ENCODE measurements around the gene AGAP1. TPM values are rescaled to one million over a fixed set of nuclear protein-coding genes. Genes with fewer than 3 reads are reported as not detected.

The AGAP1 gene
- total RNA-seq, 1 donor, result 18.5 TPM

DNA sequence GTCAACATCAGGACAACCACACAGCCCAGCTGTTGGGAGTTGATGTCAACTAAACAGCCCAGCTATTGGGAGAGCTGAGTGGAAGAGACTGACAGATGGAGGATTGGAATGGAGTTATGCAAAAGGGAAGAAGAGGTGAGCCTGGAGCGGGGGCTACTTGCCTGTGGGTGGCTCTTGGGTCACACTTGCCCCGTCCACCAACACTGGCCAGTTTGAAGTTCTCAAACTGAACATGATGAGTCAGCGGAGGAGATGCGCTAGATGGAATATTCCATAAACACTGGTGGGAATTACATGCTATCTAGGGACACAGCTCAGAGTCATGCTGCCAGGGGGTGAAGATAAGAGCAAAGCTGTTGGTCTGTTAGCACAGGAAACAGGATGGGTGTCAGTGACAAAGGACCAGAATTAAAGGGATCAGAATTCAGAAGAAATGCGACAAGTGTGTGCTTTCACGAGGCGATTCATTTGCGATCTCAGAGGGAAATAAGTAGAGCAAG is 33.2 kb upstream of the AGAP1 start:
- H3K4me3 ChIP-seq (ENCODE audit: insufficient read depth, low read length), result no peak overlapping the region
- no peaks in the 10 kb centered on the region for H4K20me1 ChIP-seq (ENCODE audit: insufficient read depth, low read length)
- no peak overlapping the region for H2AFZ ChIP-seq (ENCODE audit: low read length)
- H3K4me1 ChIP-seq (ENCODE audit: insufficient read depth, low read length), result no peaks in the 10 kb centered on the region
- H3K4me2 ChIP-seq (ENCODE audit: insufficient read depth, low read length), result no peak overlapping the region
- no peak for DNase-seq (ENCODE audit: insufficient read length, low spot score, missing footprints)
- no peaks in the 10 kb centered on the region for H3K9me3 ChIP-seq (ENCODE audit: low read depth, low read length)
- no peaks in the 10 kb centered on the region for H3K79me2 ChIP-seq (ENCODE audit: insufficient read depth, low read length)
- TF ChIP-seq, protein P1, sequence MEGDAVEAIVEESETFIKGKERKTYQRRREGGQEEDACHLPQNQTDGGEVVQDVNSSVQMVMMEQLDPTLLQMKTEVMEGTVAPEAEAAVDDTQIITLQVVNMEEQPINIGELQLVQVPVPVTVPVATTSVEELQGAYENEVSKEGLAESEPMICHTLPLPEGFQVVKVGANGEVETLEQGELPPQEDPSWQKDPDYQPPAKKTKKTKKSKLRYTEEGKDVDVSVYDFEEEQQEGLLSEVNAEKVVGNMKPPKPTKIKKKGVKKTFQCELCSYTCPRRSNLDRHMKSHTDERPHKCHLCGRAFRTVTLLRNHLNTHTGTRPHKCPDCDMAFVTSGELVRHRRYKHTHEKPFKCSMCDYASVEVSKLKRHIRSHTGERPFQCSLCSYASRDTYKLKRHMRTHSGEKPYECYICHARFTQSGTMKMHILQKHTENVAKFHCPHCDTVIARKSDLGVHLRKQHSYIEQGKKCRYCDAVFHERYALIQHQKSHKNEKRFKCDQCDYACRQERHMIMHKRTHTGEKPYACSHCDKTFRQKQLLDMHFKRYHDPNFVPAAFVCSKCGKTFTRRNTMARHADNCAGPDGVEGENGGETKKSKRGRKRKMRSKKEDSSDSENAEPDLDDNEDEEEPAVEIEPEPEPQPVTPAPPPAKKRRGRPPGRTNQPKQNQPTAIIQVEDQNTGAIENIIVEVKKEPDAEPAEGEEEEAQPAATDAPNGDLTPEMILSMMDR (IDR thresholded peaks at IDR 0.05; ENCODE audit: extremely low read depth, low read depth, low read length), result no peak
- H3K36me3 ChIP-seq (ENCODE audit: insufficient read depth, low read length), result no peaks in the 10 kb centered on the region
- H3K27me3 ChIP-seq (ENCODE audit: insufficient read depth, low read length), result peaks cover 2% of the 10 kb centered on the region
- H3K27ac ChIP-seq (ENCODE audit: low read depth, low read length), result no peak overlapping the region

DNA sequence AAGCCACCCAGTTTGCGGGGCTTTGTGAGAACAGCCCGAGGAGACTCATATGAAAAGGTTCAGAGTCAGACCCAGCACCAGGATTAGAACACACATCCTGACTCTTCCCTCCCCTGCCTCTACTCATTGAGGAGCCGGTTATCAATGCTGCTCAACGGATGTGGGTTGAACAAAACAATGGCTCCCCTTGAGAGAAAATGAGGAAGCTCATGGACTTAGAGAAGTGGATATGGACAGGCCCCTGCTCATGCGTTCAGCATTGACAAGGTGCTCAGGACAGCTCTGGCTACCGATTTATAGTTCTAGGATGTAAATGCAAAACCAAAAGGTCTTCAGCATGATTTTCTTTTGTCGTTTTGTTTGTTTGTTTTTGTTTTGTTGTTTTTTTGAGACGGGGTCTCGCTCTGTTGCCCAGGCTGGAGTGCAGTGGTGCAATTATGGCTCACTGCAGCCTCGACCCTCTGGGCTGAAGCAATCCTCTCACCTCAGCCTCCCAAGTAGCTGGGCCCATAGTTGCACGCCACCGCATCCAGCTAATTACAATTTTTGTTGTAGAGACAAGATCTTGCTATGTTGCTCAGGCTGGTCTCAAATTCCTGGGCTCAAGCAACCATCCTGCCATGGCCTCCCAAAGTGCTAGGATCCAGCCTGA is 32.0 kb upstream of the AGAP1 start:
- peaks cover 2% of the 10 kb centered on the region for H3K27me3 ChIP-seq (ENCODE audit: insufficient read depth, low read length)
- no peaks in the 10 kb centered on the region for H3K4me1 ChIP-seq (ENCODE audit: insufficient read depth, low read length)
- H3K79me2 ChIP-seq (ENCODE audit: insufficient read depth, low read length), result no peaks in the 10 kb centered on the region
- H4K20me1 ChIP-seq (ENCODE audit: insufficient read depth, low read length), result no peaks in the 10 kb centered on the region
- H3K36me3 ChIP-seq (ENCODE audit: insufficient read depth, low read length), result no peaks in the 10 kb centered on the region
- no peak overlapping the region for H3K4me3 ChIP-seq (ENCODE audit: insufficient read depth, low read length)
- H3K9me3 ChIP-seq (ENCODE audit: low read depth, low read length), result no peaks in the 10 kb centered on the region
- TF ChIP-seq, protein P1 (IDR thresholded peaks at IDR 0.05; ENCODE audit: extremely low read depth, low read depth, low read length), result no peak
- no peak overlapping the region for H2AFZ ChIP-seq (ENCODE audit: low read length)
- no peak overlapping the region for H3K4me2 ChIP-seq (ENCODE audit: insufficient read depth, low read length)
- peak; percentile 15 for DNase-seq (ENCODE audit: insufficient read length, low spot score, missing footprints)
- H3K27ac ChIP-seq (ENCODE audit: low read depth, low read length), result no peak overlapping the region

DNA sequence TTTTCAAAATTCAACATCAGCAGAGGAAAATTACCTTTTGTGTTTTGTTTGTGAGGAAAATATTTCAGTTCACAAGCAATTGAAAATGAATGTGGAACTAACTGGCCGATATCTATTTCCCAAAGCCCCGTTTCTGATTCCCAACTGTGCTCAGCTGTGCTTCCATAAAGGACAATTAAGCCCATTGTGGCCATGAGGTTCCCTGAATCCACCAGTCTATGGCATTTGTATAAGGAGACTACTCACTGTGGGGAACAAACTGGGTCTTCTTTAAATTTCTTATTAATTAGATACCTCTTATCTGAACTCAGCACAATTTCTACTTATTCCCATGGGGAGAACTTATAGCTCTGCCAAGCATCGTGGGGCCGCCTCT is 31.4 kb upstream of the AGAP1 start:
- Histone ChIP-seq H3K27me3 (ENCODE audit: insufficient read depth, low read length) (peaks cover 2% of the 10 kb centered on the region), H3K36me3 (ENCODE audit: insufficient read depth, low read length) (no peaks in the 10 kb centered on the region), H3K27ac (ENCODE audit: low read depth, low read length) (no peak overlapping the region), H3K4me1 (ENCODE audit: insufficient read depth, low read length) (peaks cover 2% of the 10 kb centered on the region), H3K9me3 (ENCODE audit: low read depth, low read length) (no peaks in the 10 kb centered on the region), H3K4me3 (ENCODE audit: insufficient read depth, low read length) (no peak overlapping the region), H2AFZ (ENCODE audit: low read length) (no peak overlapping the region), H4K20me1 (ENCODE audit: insufficient read depth, low read length) (no peaks in the 10 kb centered on the region), H3K79me2 (ENCODE audit: insufficient read depth, low read length) (no peaks in the 10 kb centered on the region), H3K4me2 (ENCODE audit: insufficient read depth, low read length) (no peak overlapping the region)
- DNase-seq (ENCODE audit: insufficient read length, low spot score, missing footprints), result no peak
- TF ChIP-seq, protein P1 (IDR thresholded peaks at IDR 0.05; ENCODE audit: extremely low read depth, low read depth, low read length), result no peak

DNA sequence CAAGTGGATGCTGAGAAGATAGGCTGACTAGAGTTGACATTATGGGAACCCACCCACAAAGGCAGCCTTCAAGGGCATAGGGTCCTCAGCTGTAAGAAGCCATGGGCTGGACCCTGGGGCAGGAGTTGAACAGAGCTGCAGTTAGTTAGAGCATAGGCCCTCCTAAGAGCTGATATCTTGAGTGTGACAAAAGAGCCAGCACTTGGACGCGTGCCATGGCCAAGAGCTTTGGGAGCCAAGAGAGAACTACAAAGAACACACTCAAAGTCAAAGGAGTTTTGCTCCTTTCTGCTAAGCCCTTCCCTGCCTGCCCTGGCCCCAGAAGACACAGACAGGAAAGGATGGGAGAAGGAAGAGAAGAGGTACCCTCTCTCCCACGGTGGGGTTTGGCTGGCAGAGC is 29.9 kb upstream of the AGAP1 start:
- Histone ChIP-seq H3K4me1 (ENCODE audit: insufficient read depth, low read length) (peaks cover 16% of the 10 kb centered on the region), H3K36me3 (ENCODE audit: insufficient read depth, low read length) (no peaks in the 10 kb centered on the region), H3K9me3 (ENCODE audit: low read depth, low read length) (no peaks in the 10 kb centered on the region), H3K4me2 (ENCODE audit: insufficient read depth, low read length) (no peak overlapping the region), H3K79me2 (ENCODE audit: insufficient read depth, low read length) (no peaks in the 10 kb centered on the region), H3K27me3 (ENCODE audit: insufficient read depth, low read length) (peaks cover 2% of the 10 kb centered on the region), H2AFZ (ENCODE audit: low read length) (no peak overlapping the region), H4K20me1 (ENCODE audit: insufficient read depth, low read length) (no peaks in the 10 kb centered on the region), H3K27ac (ENCODE audit: low read depth, low read length) (no peak overlapping the region), H3K4me3 (ENCODE audit: insufficient read depth, low read length) (no peak overlapping the region)
- DNase-seq (ENCODE audit: insufficient read length, low spot score, missing footprints), result peak; percentile 36
- TF ChIP-seq, protein P1 (IDR thresholded peaks at IDR 0.05; ENCODE audit: extremely low read depth, low read depth, low read length), result no peak
